SH-SY5Y (cell line): ENCODE measurements around the gene HAUS1.

Experiments used
- GATA2 ChIP-seq: IDR thresholded peaks from 2 replicates; pipeline ENCODE4 v1.6.1; 2011; ENCODE audit warnings: mild to moderate bottlenecking, low read depth, low read length
- GATA3 ChIP-seq: IDR thresholded peaks from 2 replicates; pipeline ENCODE4 v1.6.1; 2011; ENCODE audit warnings: low read depth, mild to moderate bottlenecking, low read length, moderate library complexity

The HAUS1 gene, protein sequence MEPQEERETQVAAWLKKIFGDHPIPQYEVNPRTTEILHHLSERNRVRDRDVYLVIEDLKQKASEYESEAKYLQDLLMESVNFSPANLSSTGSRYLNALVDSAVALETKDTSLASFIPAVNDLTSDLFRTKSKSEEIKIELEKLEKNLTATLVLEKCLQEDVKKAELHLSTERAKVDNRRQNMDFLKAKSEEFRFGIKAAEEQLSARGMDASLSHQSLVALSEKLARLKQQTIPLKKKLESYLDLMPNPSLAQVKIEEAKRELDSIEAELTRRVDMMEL

GRCh38 chr18:46104128-46104911 lies at the start of gene HAUS1:
Gene HAUS1, plus strand, starts transcription at chr18:46104385. Its CDS starts 27 bp downstream, at chr18:46104412.
- no peak for TF ChIP-seq GATA2
- TF ChIP-seq GATA3 = no peak

- TF ChIP-seq GATA2 (no peak), GATA3 (no peak)
Observed at GRCh38 chr18:46054956-46055837, 49.0 kb upstream of the HAUS1 start.

GRCh38 chr18:46055838-46056230 lies 48.4 kb upstream of the HAUS1 start:
- TF ChIP-seq GATA2 (no peak), GATA3 (no peak)

DNA sequence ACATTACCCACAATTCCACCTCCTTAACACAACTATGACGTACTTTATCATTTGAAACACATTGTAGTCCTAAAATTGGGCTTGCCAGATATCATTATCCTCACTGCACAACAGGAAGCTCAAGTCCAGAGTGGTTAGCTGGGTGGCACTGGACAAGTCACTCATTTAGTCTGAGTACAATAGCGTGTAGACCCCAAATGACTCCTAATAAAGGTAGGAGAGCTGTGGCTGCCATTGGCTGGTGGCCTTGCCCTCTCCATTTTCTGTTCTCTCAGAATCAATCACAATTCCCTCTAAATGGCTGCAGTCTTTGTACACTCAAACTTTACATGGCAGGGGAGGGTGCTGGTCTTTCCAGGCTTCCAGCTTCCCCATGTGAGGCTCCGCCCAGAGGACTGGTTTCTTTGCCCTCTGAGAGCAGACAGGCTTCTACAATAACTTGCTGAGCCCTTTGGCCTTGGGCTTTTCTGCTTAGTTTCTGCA lies 43.8 kb upstream of the HAUS1 start:
- TF ChIP-seq GATA3 = no peak
- TF ChIP-seq GATA2 = no peak

- TF ChIP-seq GATA2 (no peak), GATA3 (no peak)
Observed at GRCh38 chr18:46061387-46061786, 42.8 kb upstream of the HAUS1 start.

DNA sequence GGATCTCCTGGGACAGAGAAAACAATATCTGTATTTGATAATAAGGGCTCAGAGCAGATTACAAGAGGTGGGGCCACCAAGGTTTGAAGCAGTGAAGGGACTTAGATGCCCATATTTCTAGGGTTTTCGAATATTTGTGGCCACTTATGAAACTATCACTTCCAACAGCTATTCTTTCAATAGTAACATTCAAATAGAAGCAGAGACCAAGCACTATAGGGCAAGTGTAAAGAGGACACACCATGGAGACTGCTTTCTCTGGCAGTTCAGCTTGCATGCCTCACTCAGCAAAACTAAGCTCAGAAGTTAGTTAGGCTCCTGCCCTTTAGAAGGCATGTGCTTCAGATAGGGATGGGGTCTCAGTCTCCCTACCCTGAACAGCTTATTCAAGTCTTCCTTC lies 42.4 kb upstream of the HAUS1 start:
- TF ChIP-seq GATA2 (no peak), GATA3 (no peak)

DNA sequence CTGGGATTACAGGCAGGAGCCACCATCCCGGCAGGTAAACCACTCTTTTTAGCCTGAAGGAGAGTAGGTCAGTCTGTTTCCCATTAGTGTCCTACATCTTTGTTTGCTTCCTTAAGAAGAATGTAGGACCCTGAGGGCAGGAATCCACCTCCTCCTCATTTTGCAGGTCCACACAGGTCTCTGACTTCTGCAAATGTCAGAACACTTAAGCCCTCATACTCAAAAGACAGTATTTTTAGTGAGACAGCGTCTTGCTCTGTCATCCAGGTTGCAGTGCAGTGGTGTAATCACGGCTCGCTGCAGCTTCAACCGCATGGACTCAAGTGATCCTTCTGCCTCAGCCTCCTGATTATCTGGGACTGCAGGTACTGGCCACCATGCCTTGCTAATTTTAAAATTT lies 41.4 kb upstream of the HAUS1 start:
- TF ChIP-seq GATA3 = no peak
- TF ChIP-seq GATA2 = no peak

GRCh38 chr18:46067438-46068007 lies 36.7 kb upstream of the HAUS1 start:
- TF ChIP-seq GATA2 = no peak

- no peak for TF ChIP-seq GATA3
- TF ChIP-seq GATA2 = no peak
Observed at GRCh38 chr18:46068763-46069162, 35.4 kb upstream of the HAUS1 start.

GRCh38 chr18:46069524-46069923 lies 34.7 kb upstream of the HAUS1 start:
- TF ChIP-seq GATA3 = no peak
- no peak for TF ChIP-seq GATA2

DNA sequence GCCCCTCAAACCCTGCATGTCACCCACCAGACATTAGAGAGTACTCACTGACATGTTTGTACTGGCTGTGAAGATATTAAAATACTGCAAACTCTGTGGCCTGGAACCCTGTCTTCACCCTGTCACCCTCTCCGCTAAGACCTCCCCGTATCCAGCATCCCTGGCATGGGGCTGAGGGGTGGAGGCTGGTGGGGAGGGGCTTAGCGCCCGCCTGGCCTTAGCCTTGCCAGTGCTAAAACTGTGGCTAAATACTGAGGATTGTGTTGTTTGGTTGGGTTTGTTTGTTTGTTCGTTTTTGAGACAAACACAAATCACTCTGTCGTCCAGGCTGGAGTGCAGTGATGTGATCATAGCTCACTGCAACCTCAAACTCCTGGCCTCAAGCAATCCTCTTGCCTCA lies 34.0 kb upstream of the HAUS1 start:
- TF ChIP-seq GATA3 (no peak), GATA2 (no peak)

GRCh38 chr18:46070815-46071652 lies 33.2 kb upstream of the HAUS1 start:
- TF ChIP-seq GATA3 = no peak
- no peak for TF ChIP-seq GATA2

DNA sequence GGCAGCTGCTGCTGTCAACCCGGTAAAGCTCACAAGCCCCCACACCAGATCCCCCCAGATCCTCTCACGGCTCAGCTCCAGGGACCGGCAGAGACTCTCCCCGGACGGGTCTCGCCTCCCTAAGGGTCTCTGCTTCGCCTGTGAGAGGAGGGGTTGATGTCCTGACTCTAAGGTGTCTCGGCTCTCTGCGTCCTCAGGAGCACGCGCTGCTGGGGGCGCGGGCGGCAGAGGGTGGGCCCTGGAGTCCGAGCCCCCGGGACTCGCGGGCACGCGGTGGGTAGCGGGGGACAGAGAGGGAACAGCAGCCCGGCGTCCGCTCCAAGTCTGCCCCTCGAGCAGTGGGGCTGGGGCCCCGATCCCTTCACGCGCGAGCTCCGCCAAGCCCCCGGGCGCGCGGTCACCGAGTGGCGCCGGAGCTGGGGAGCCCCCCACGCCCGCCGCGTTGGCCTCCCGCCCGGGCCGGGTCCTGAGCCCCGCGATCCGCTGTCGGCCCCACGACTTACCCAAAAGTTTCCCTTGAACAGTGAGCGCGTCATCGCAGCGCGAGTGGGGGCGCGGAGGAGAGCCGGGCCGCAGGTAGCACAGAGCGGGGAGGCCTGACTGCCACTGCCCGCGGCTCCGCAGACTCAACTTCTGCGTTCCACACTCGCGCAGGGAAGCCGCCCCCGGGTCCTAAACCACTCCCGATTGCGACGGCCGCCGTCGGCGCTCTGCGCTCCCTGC lies 32.4 kb upstream of the HAUS1 start, which contains the start of gene PSTPIP2:
Gene PSTPIP2, minus strand, starts transcription at position 608 of the 723 bp plus-strand sequence. Its CDS starts 72 bp downstream, at position 536.
- no peak for TF ChIP-seq GATA2
- TF ChIP-seq GATA3 = no peak
